ENCODE results near the gene IDS. TPM values are rescaled to one million over a fixed set of nuclear protein-coding genes. Genes with fewer than 3 reads are reported as not detected.

IDS gene
- 99.6 to 116 TPM (median 110 TPM) in 5 replicates for total RNA-seq (2022; extraction: Qiagen RNA extraction; ENCODE audit: low read depth)

GRCh38 chrX:149504915-149505651 lies at the start of gene IDS:
Gene IDS (minus strand): TSS chrX:149505306. CDS start chrX:149505137, 169 bp downstream.

DNA sequence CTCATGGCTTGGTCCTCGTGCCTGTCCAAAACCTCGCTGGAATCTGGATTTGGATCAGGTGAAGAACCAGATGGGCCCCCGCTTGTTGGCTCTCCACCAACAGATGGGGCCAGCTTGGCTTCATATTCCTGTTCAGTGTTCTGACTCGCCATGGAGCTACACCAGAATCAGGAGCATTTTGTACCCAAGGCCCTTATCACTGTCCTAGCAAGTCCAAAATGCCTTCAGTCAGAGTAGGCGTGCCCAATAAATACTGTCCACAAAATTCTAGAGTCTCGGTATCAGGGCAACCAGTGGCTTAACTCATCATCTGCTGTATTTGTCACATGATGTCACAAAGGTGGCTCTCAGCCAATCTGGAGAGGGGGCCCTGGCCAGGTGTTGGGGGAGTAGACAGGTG lies 44.6 kb upstream of the IDS start, which contains the start of gene HSFX3:
Gene HSFX3, minus strand, starts transcription at position 224 of the 400 bp plus-strand sequence. Its CDS starts 72 bp downstream, at position 152.

DNA sequence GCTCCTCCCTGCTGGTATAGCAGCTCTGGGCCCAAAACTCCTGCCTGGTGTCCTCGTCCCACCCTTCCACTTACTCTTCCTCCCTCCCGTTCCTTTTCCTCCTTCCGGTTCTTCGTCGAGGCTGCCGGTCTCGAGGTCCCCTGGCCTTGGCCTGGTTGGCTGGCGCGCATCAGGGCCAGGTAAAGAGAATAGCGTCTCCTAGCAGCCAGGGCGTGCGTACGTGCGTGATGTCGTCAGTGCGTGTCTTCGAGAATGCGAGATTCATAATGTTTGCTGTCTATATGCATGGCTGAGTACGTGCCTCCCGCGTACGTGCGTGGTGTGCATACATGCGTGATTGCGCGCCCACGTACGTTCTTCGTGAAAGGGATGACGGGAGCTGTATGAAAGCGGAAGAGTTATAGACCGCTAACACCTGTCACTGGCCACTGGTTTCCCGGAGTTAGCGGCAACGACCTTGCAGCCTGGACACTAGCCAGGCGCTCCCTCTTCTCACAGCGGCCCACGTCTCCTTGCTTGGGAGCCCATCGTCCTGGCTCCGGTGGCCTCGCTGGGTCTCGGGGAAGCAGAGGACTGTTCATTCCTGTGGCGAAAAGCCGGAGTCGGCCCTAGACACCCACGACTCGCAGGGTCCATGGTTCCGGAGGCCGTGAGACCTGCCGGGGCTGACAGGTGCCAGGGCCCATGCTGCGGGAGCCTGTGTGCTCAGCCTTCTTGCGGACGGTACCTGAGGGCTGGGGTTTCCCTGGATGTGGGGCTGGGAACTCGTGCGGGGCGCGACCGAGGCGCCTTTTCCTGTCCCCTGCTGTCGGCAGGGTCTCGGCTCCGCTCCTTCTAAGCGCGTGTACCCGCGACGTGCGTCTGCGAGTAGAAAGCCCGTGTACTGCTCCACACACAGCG lies 35.8 kb upstream of the IDS start, which contains the start of gene EOLA1:
Gene EOLA1, plus strand, starts transcription at position 392 of the 900 bp plus-strand sequence. CDS start 4,619 bp downstream, outside the sequence.

Other genes starting within 250 kb of the IDS start
- gene EOLA1, start 35.7 kb upstream of the IDS start, total RNA-seq (2022; extraction: Qiagen RNA extraction; ENCODE audit: low read depth): 20.0 to 23.6 TPM (median 21.7 TPM) in 5 replicates
- not detected in 5 replicates for gene HSFX3, start 44.6 kb upstream of the IDS start, total RNA-seq (2022; extraction: Qiagen RNA extraction; ENCODE audit: low read depth)
- not detected in 5 replicates for gene MAGEA9B, start 82.2 kb upstream of the IDS start, total RNA-seq (2022; extraction: Qiagen RNA extraction; ENCODE audit: low read depth)
- gene HSFX2, start 90.0 kb upstream of the IDS start, total RNA-seq (2022; extraction: Qiagen RNA extraction; ENCODE audit: low read depth): 0.08 TPM in 1 of 5 replicates, not detected in the others
- gene TMEM185A, start 126.5 kb upstream of the IDS start, total RNA-seq (2022; extraction: Qiagen RNA extraction; ENCODE audit: low read depth): 24.1 to 29.9 TPM (median 27.9 TPM) in 5 replicates
- gene MAGEA11, start 206.8 kb upstream of the IDS start, total RNA-seq (2022; extraction: Qiagen RNA extraction; ENCODE audit: low read depth): 0.02 TPM in 1 of 5 replicates, not detected in the others

All from A549 treated with CpdA at 1 μM for 4 hours (cell line).